Measurements from ENCODE around the gene FRMD4B. TPM values are rescaled to one million over a fixed set of nuclear protein-coding genes. Genes with fewer than 3 reads are reported as not detected.

The FRMD4B gene
- total RNA-seq, 1 donor from 2014 or later, result 140 TPM

GRCh38 chr3:69322158-69322509 lies 63.8 kb downstream of the FRMD4B start:
- no peak for TF ChIP-seq CTCF (IDR thresholded peaks at IDR 0.05; ENCODE audit: unreplicated experiment)
- H3K9me3 Mint-ChIP-seq, result no peaks in the 10 kb centered on the region
- DNase-seq (ENCODE audit: low spot score in 2 of 2, unreplicated experiment in 2 of 2), result no peak
- H3K27me3 Mint-ChIP-seq (ENCODE audit: low read depth), result no peaks in the 10 kb centered on the region
- no peaks in the 10 kb centered on the region for H3K36me3 Mint-ChIP-seq
- no peak overlapping the region for H3K4me3 Mint-ChIP-seq
- H3K27ac Mint-ChIP-seq, result no peak overlapping the region
- H3K4me1 Mint-ChIP-seq, result no peaks in the 10 kb centered on the region

GRCh38 chr3:69321301-69322157 lies 64.4 kb downstream of the FRMD4B start:
- H3K27me3 Mint-ChIP-seq (ENCODE audit: low read depth), result no peaks in the 10 kb centered on the region
- H3K4me1 Mint-ChIP-seq, result no peaks in the 10 kb centered on the region
- no peaks in the 10 kb centered on the region for H3K36me3 Mint-ChIP-seq
- H3K4me3 Mint-ChIP-seq, result no peak overlapping the region
- no peak for TF ChIP-seq CTCF (IDR thresholded peaks at IDR 0.05; ENCODE audit: unreplicated experiment)
- H3K27ac Mint-ChIP-seq, result no peak overlapping the region
- no peak for DNase-seq (ENCODE audit: low spot score in 2 of 2, unreplicated experiment in 2 of 2)
- H3K9me3 Mint-ChIP-seq, result no peaks in the 10 kb centered on the region

GRCh38 chr3:69320871-69321271 lies 65.0 kb downstream of the FRMD4B start:
- no peaks in the 10 kb centered on the region for H3K4me1 Mint-ChIP-seq
- H3K27me3 Mint-ChIP-seq (ENCODE audit: low read depth), result no peaks in the 10 kb centered on the region
- H3K4me3 Mint-ChIP-seq, result no peak overlapping the region
- H3K9me3 Mint-ChIP-seq, result no peaks in the 10 kb centered on the region
- no peaks in the 10 kb centered on the region for H3K36me3 Mint-ChIP-seq
- no peak for DNase-seq (ENCODE audit: low spot score in 2 of 2, unreplicated experiment in 2 of 2)
- TF ChIP-seq CTCF (IDR thresholded peaks at IDR 0.05; ENCODE audit: unreplicated experiment), result no peak
- no peak overlapping the region for H3K27ac Mint-ChIP-seq

GRCh38 chr3:69319652-69320051 lies 66.2 kb downstream of the FRMD4B start:
- DNase-seq (ENCODE audit: low spot score in 2 of 2, unreplicated experiment in 2 of 2), result no peak
- H3K4me3 Mint-ChIP-seq, result no peak overlapping the region
- no peaks in the 10 kb centered on the region for H3K27me3 Mint-ChIP-seq (ENCODE audit: low read depth)
- no peaks in the 10 kb centered on the region for H3K36me3 Mint-ChIP-seq
- no peaks in the 10 kb centered on the region for H3K4me1 Mint-ChIP-seq
- no peaks in the 10 kb centered on the region for H3K9me3 Mint-ChIP-seq
- no peak overlapping the region for H3K27ac Mint-ChIP-seq
- no peak for TF ChIP-seq CTCF (IDR thresholded peaks at IDR 0.05; ENCODE audit: unreplicated experiment)

GRCh38 chr3:69318410-69318809 lies 67.5 kb downstream of the FRMD4B start:
- no peaks in the 10 kb centered on the region for H3K9me3 Mint-ChIP-seq
- no peak for DNase-seq (ENCODE audit: low spot score in 2 of 2, unreplicated experiment in 2 of 2)
- H3K27me3 Mint-ChIP-seq (ENCODE audit: low read depth), result no peaks in the 10 kb centered on the region
- H3K4me1 Mint-ChIP-seq, result no peaks in the 10 kb centered on the region
- no peak overlapping the region for H3K27ac Mint-ChIP-seq
- H3K36me3 Mint-ChIP-seq, result no peaks in the 10 kb centered on the region
- H3K4me3 Mint-ChIP-seq, result no peak overlapping the region
- TF ChIP-seq CTCF (IDR thresholded peaks at IDR 0.05; ENCODE audit: unreplicated experiment), result no peak

Data from mesothelial cell of epicardium (in vitro differentiated cells).